HG03442 (cell line): ENCODE measurements around the gene KRTAP9-8.
"Not testable (repeated sequence)": the region's sequence is repeated elsewhere in the genome, so short reads cannot be mapped to it uniquely, and the experiment has no call there.

ENCODE experiments used
- ATAC-seq: cut with Tn5 transposase; IDR thresholded peaks from one replicate; pipeline ENCODE4 v1.9.1; 2021; ENCODE audit warnings: mild to moderate bottlenecking, moderate library complexity; ENCODE audit not compliant: unreplicated experiment

Gene KRTAP9-8

GRCh38 chr17:41237949-41238437 is at the start of gene KRTAP9-8:
Gene KRTAP9-8, plus strand, starts transcription at chr17:41237999. Its CDS starts 53 bp downstream, at chr17:41238052.
- not testable (repeated sequence) for ATAC-seq

GRCh38 chr17:41189837-41190318 is 47.9 kb upstream of the KRTAP9-8 start, which contains the start of gene KRTAP9-1:
Gene KRTAP9-1, plus strand, starts transcription at chr17:41189887. Its CDS starts 0 bp downstream, at chr17:41189887.
- ATAC-seq: not testable (repeated sequence)

- ATAC-seq: no peak
Measured at GRCh38 chr17:41190328-41190727, 47.5 kb upstream of the KRTAP9-8 start.

GRCh38 chr17:41196068-41196467 is 41.7 kb upstream of the KRTAP9-8 start:
- no peak for ATAC-seq

GRCh38 chr17:41199421-41200078 is 38.2 kb upstream of the KRTAP9-8 start:
- ATAC-seq: no peak

GRCh38 chr17:41211845-41212466 is 25.8 kb upstream of the KRTAP9-8 start:
- no peak for ATAC-seq

- no peak for ATAC-seq
Measured at GRCh38 chr17:41212524-41213169, 25.2 kb upstream of the KRTAP9-8 start.

- ATAC-seq: no peak
Measured at GRCh38 chr17:41215681-41216080, 22.1 kb upstream of the KRTAP9-8 start.

- no peak for ATAC-seq
Measured at GRCh38 chr17:41223821-41224220, 14.0 kb upstream of the KRTAP9-8 start.

GRCh38 chr17:41226051-41226450 is 11.7 kb upstream of the KRTAP9-8 start:
- no peak for ATAC-seq

- not testable (repeated sequence) for ATAC-seq
Measured at GRCh38 chr17:41226598-41227095, 11.2 kb upstream of the KRTAP9-8 start, which contains the start of gene KRTAP9-2. Gene KRTAP9-2, plus strand, starts transcription at chr17:41226648. Its CDS starts 7 bp downstream, at chr17:41226655.

GRCh38 chr17:41230094-41230493 is 7.7 kb upstream of the KRTAP9-8 start:
- ATAC-seq: no peak

GRCh38 chr17:41231731-41232130 is 6.1 kb upstream of the KRTAP9-8 start:
- no peak for ATAC-seq

- ATAC-seq: not testable (repeated sequence)
Measured at GRCh38 chr17:41232399-41233105, 5.2 kb upstream of the KRTAP9-8 start, which contains the start of gene KRTAP9-3. Gene KRTAP9-3, plus strand, starts transcription at chr17:41232449. Its CDS starts 53 bp downstream, at chr17:41232502.

- ATAC-seq: not testable (repeated sequence)
Measured at GRCh38 chr17:41237116-41237515, 683 bp upstream of the KRTAP9-8 start.

GRCh38 chr17:41246995-41247787 is 9.4 kb downstream of the KRTAP9-8 start:
- not testable (repeated sequence) for ATAC-seq

GRCh38 chr17:41249637-41250240 is 11.9 kb downstream of the KRTAP9-8 start, which contains the start of gene KRTAP9-4:
Gene KRTAP9-4, plus strand, starts transcription at chr17:41249687. Its CDS starts 34 bp downstream, at chr17:41249721.
- ATAC-seq: not testable (repeated sequence)

- no peak for ATAC-seq
Measured at GRCh38 chr17:41251261-41251660, 13.5 kb downstream of the KRTAP9-8 start.

GRCh38 chr17:41254861-41255260 is 17.1 kb downstream of the KRTAP9-8 start:
- no peak for ATAC-seq
